ENCODE measurements around the gene MAP1S.
A peak's percentile ranks its signal among the peaks of the same experiment; 100 is the strongest.

- TF ChIP-seq, protein P1, sequence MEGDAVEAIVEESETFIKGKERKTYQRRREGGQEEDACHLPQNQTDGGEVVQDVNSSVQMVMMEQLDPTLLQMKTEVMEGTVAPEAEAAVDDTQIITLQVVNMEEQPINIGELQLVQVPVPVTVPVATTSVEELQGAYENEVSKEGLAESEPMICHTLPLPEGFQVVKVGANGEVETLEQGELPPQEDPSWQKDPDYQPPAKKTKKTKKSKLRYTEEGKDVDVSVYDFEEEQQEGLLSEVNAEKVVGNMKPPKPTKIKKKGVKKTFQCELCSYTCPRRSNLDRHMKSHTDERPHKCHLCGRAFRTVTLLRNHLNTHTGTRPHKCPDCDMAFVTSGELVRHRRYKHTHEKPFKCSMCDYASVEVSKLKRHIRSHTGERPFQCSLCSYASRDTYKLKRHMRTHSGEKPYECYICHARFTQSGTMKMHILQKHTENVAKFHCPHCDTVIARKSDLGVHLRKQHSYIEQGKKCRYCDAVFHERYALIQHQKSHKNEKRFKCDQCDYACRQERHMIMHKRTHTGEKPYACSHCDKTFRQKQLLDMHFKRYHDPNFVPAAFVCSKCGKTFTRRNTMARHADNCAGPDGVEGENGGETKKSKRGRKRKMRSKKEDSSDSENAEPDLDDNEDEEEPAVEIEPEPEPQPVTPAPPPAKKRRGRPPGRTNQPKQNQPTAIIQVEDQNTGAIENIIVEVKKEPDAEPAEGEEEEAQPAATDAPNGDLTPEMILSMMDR (conservative IDR thresholded peaks at IDR 0.05 in 1 of 2, IDR thresholded peaks at IDR 0.05 in 1 of 2; ENCODE audit: extremely low read depth in 1 of 2, insufficient read depth in 1 of 2, low read depth in 1 of 2, low read length in 2 of 2): peak; percentile 4 to 12
- TF ChIP-seq EZH2 (IDR thresholded peaks at IDR 0.05; ENCODE audit: borderline replicate concordance, low read length): no peak
Measured at GRCh38 chr19:17716309-17716929, 2.9 kb upstream of the MAP1S start.
